Activated naive CD4-positive, alpha-beta T cell treated with anti-CD3 and anti-CD28 coated beads, Interleukin-2, amount 50 U/mL, for 16 hours (primary cell): ENCODE data around the gene ATRNL1.
"Not testable (repeated sequence)": the region's sequence is repeated elsewhere in the genome, so short reads cannot be mapped to it uniquely, and the experiment has no call there.

Source experiments
- DNase-seq: peaks from one replicate; pipeline ENCODE4 v3.0.0-alpha.2; 2020

Gene ATRNL1

GRCh38 chr10:115432188-115432819 is 339.1 kb downstream of the ATRNL1 start:
- DNase-seq = no peak

GRCh38 chr10:115436999-115437398 is 343.8 kb downstream of the ATRNL1 start:
- no peak for DNase-seq

GRCh38 chr10:115441907-115442545 is 348.9 kb downstream of the ATRNL1 start:
- no peak for DNase-seq

- no peak for DNase-seq
Measured at GRCh38 chr10:115456812-115457211, 363.6 kb downstream of the ATRNL1 start.

- DNase-seq = no peak
Measured at GRCh38 chr10:115483294-115483693, 390.1 kb downstream of the ATRNL1 start.

- no peak for DNase-seq
Measured at GRCh38 chr10:115491526-115492140, 398.5 kb downstream of the ATRNL1 start.

- no peak for DNase-seq
Measured at GRCh38 chr10:115503546-115503945, 410.4 kb downstream of the ATRNL1 start.

- DNase-seq = no peak
Measured at GRCh38 chr10:115514895-115515294, 421.7 kb downstream of the ATRNL1 start.

- no peak for DNase-seq
Measured at GRCh38 chr10:115525141-115525540, 432.0 kb downstream of the ATRNL1 start.

- DNase-seq = not testable (repeated sequence)
Measured at GRCh38 chr10:115527682-115528081, 434.5 kb downstream of the ATRNL1 start.

GRCh38 chr10:115536401-115536800 is 443.2 kb downstream of the ATRNL1 start:
- DNase-seq = not testable (repeated sequence)

- DNase-seq = no peak
Measured at GRCh38 chr10:115539142-115539762, 446.1 kb downstream of the ATRNL1 start.

GRCh38 chr10:115555887-115556402 is 462.8 kb downstream of the ATRNL1 start:
- no peak for DNase-seq

GRCh38 chr10:115558252-115558651 is 465.1 kb downstream of the ATRNL1 start:
- DNase-seq = no peak

GRCh38 chr10:115566867-115567266 is 473.7 kb downstream of the ATRNL1 start:
- DNase-seq = no peak

- DNase-seq = no peak
Measured at GRCh38 chr10:115572740-115573455, 479.7 kb downstream of the ATRNL1 start.

GRCh38 chr10:115580239-115580638 is 487.1 kb downstream of the ATRNL1 start:
- DNase-seq = no peak

- DNase-seq = no peak
Measured at GRCh38 chr10:115593060-115593459, 499.9 kb downstream of the ATRNL1 start.

- DNase-seq = no peak
Measured at GRCh38 chr10:115604627-115605026, 511.5 kb downstream of the ATRNL1 start.

- no peak for DNase-seq
Measured at GRCh38 chr10:115606086-115606485, 512.9 kb downstream of the ATRNL1 start.

- no peak for DNase-seq
Measured at GRCh38 chr10:115606741-115607140, 513.6 kb downstream of the ATRNL1 start.

GRCh38 chr10:115624448-115624847 is 531.3 kb downstream of the ATRNL1 start:
- no peak for DNase-seq

- DNase-seq = no peak
Measured at GRCh38 chr10:115628616-115629015, 535.5 kb downstream of the ATRNL1 start.
